ENCODE data around the gene BCAS1. TPM values are rescaled to one million over a fixed set of nuclear protein-coding genes. Genes with fewer than 3 reads are reported as not detected.

Gene BCAS1

DNA sequence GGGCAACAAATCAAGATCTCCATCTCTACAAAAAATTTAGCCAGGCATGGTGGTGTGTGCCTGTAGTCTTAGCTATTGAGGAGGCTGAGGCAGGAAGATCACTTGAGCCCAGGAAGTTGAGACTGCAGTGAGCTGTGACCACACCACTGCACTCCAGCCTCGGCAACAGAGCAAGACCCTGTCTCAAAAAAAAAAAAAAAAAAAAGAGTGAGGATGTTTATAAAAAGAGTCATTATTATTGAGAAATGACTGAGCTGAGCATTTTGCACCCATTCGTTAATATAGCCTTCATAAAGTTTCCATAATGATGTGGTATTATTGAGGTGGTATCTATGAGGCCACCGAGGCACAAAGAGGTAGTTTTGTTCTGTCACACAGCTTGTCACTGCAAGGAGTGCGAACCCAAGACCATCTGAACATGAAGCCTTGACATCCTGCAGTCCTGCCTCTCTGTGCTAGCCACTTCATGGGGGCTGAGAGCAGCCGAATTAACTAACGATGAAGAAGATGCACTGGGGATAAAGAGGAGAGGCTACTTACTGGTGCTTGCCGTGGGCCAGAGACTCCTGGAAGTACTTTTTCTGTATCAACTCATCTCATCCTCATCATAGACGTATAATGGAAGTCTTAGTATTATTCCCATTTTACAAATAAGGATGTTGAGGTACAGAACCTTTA lies 175.5 kb downstream of the BCAS1 start:
- no peak overlapping the region for H3K4me3 ChIP-seq (ENCODE audit: low read length)
- H3K36me3 ChIP-seq (ENCODE audit: insufficient read depth, low read length) = no peaks in the 10 kb centered on the region
- no peak overlapping the region for H3K4me2 ChIP-seq (ENCODE audit: low read length)
- peaks cover 45% of the 10 kb centered on the region for H3K4me1 ChIP-seq (ENCODE audit: control insufficient read depth, insufficient read depth, low read length)
- no peak overlapping the region for H3K9ac ChIP-seq (ENCODE audit: low read depth, low read length)
- no peaks in the 10 kb centered on the region for H3K9me3 ChIP-seq (replicated peaks; ENCODE audit: low read length)
- no peaks in the 10 kb centered on the region for H3K27me3 ChIP-seq (ENCODE audit: control insufficient read depth, insufficient read depth, low read length)

Small RNAs within 50 kb of the gene (small RNA-seq; reads per million reads assigned to genes)
- gene MIR4756 = not detected

Data from skeletal muscle satellite cell (primary cell).